PC-3 (cell line): ENCODE results near the gene CALB2. TPM values are rescaled to one million over a fixed set of nuclear protein-coding genes. Genes with fewer than 3 reads are reported as not detected.

Experiments used
- ATAC-seq: fragments of 200-7000 bp; cut with Tn5 transposase; 2 replicates; pipeline ENCODE4 v1.9.1; 2020; ENCODE audit warnings: mild to moderate bottlenecking, moderate library complexity
- BruUV-seq: library from RNA; stranded (reverse); fragments of 400-500 nt; replicated peaks from 2 replicates; lab custom pipeline; 2021; lab: Mats Ljungman, UMichigan
- CTCF ChIA-PET: fragments of 300-600 bp; sonication (Branson Sonifier 250); formaldehyde crosslinking; loops from one replicate; lab custom pipeline; 2022; ENCODE audit warnings: antibody characterized with exemption; lab: Charles Lee
- POLR2A ChIA-PET: fragments of 300-600 bp; sonication (Branson Sonifier 250); formaldehyde crosslinking; loops from one replicate; lab custom pipeline; 2022; ENCODE audit warnings: antibody characterized with exemption; ENCODE audit not compliant: unreplicated experiment; lab: Charles Lee
- DNase-seq: peaks from one replicate; pipeline ENCODE4 v3.0.0-alpha.2; 2015
- H2AFZ ChIP-seq: fragments of 300-600 bp; sonication (generic); 2 replicates; pipeline ENCODE4 v1.6.0; 2016; ENCODE audit warnings: antibody characterized with exemption, low read length
- H3F3A ChIP-seq: fragments of 300-600 bp; sonication (generic); one replicate; pipeline ENCODE4 v1.6.0; 2017; ENCODE audit warnings: antibody characterized with exemption, low read length, control low read depth, mild to moderate bottlenecking; ENCODE audit not compliant: unreplicated experiment
- H3K27ac ChIP-seq: fragments of 300-600 bp; sonication (generic); 2 replicates; pipeline ENCODE4 v1.5.1; 2016; ENCODE audit warnings: mild to moderate bottlenecking, low read length
- H3K27me3 ChIP-seq: fragments of 300-600 bp; sonication (generic); 2 replicates; pipeline ENCODE4 v1.6.1; 2016; ENCODE audit warnings: low read length, mixed read lengths
- H3K36me3 ChIP-seq: fragments of 300-600 bp; sonication (generic); 2 replicates; pipeline ENCODE4 v1.6.1; 2016; ENCODE audit warnings: low read depth, mixed run types, low read length, mixed read lengths
- H3K4me1 ChIP-seq: fragments of 300-600 bp; sonication (generic); 2 replicates; pipeline ENCODE4 v1.5.1; 2016; ENCODE audit warnings: low read length; ENCODE audit not compliant: insufficient read depth
- H3K4me2 ChIP-seq: fragments of 300-600 bp; sonication (generic); 2 replicates; pipeline ENCODE4 v1.6.0; 2016; ENCODE audit warnings: low read length
- H3K4me3 ChIP-seq: fragments of 300-600 bp; sonication (generic); 2 replicates; pipeline ENCODE4 v1.5.1; 2016; ENCODE audit warnings: mild to moderate bottlenecking, low read length, mixed read lengths
- H3K79me2 ChIP-seq: fragments of 300-600 bp; sonication (generic); 2 replicates; pipeline ENCODE4 v1.6.1; 2017; ENCODE audit warnings: low read length, mixed read lengths
- H3K9ac ChIP-seq: fragments of 300-600 bp; sonication (generic); 2 replicates; pipeline ENCODE4 v1.6.0; 2016; ENCODE audit warnings: mild to moderate bottlenecking, low read length
- H3K9me2 ChIP-seq: fragments of 300-600 bp; sonication (generic); replicated peaks from 2 replicates; pipeline ENCODE4 v1.6.1; 2016; ENCODE audit warnings: mixed run types, low read length, mixed read lengths
- H3K9me3 ChIP-seq: fragments of 300-600 bp; sonication (generic); 2 replicates; pipeline ENCODE4 v1.6.1; 2016; ENCODE audit warnings: low read length, mixed read lengths
- H4K20me1 ChIP-seq: fragments of 300-600 bp; sonication (generic); 2 replicates; pipeline ENCODE4 v1.6.1; 2016; ENCODE audit warnings: low read length, mixed read lengths
- EZH2 ChIP-seq: fragments of 300-600 bp; sonication (generic); IDR thresholded peaks from one replicate; pipeline ENCODE4 v1.6.1; 2017; ENCODE audit warnings: antibody characterized with exemption, mild to moderate bottlenecking, low read length; ENCODE audit not compliant: unreplicated experiment
- EZH2phosphoT487 ChIP-seq: fragments of 300-600 bp; sonication (generic); IDR thresholded peaks from 2 replicates; pipeline ENCODE4 v1.6.1; 2018; ENCODE audit warnings: mild to moderate bottlenecking, antibody characterized with exemption, low read length, borderline replicate concordance
- intact Hi-C: fragments of 100-400 bp; cut with micrococcal nuclease; formaldehyde crosslinking; loops from 2 replicates; pipeline ENCODE4 v1.9.0; 2023
- total RNA-seq: library from RNA; depleted of rRNA; stranded (reverse); fragments of >200 nt; gene quantifications from 2 replicates; pipeline ENCODE4 v1.2.3, GENCODE V29; 2014
- TF ChIP-seq, protein P1 (sequence below): fragments of 300-600 bp; sonication (generic); conservative IDR thresholded peaks from 2 replicates; pipeline ENCODE4 v1.5.1; 2017; ENCODE audit warnings: antibody characterized with exemption, low read depth, mild to moderate bottlenecking, low read length

CALB2 gene
- total RNA-seq, 1 experiment from 2014 or later: 0.47 TPM

- ChIA-PET CTCF (interaction anchor here (0.9 kb wide), 1 partner anchor 137 kb away, joined by 4 read pairs; no protein-coding TSS in a partner anchor), POLR2A (no interaction called here)
- Histone ChIP-seq H2AFZ (no peak overlapping the region), H3K4me3 (no peak overlapping the region), H3K36me3 (no peaks in the 10 kb centered on the region), H3K4me2 (no peak overlapping the region), H3K9ac (no peak overlapping the region), H3K4me1 (no peaks in the 10 kb centered on the region), H3F3A (no peaks in the 10 kb centered on the region), H4K20me1 (no peaks in the 10 kb centered on the region), H3K79me2 (no peaks in the 10 kb centered on the region), H3K27me3 (peaks cover 16% of the 10 kb centered on the region), H3K9me2 (no peaks in the 10 kb centered on the region), H3K9me3 (no peaks in the 10 kb centered on the region), H3K27ac (no peak overlapping the region)
- no TSS peak for BruUV-seq
- no peak for TF ChIP-seq EZH2phosphoT487
- TF ChIP-seq, protein P1, sequence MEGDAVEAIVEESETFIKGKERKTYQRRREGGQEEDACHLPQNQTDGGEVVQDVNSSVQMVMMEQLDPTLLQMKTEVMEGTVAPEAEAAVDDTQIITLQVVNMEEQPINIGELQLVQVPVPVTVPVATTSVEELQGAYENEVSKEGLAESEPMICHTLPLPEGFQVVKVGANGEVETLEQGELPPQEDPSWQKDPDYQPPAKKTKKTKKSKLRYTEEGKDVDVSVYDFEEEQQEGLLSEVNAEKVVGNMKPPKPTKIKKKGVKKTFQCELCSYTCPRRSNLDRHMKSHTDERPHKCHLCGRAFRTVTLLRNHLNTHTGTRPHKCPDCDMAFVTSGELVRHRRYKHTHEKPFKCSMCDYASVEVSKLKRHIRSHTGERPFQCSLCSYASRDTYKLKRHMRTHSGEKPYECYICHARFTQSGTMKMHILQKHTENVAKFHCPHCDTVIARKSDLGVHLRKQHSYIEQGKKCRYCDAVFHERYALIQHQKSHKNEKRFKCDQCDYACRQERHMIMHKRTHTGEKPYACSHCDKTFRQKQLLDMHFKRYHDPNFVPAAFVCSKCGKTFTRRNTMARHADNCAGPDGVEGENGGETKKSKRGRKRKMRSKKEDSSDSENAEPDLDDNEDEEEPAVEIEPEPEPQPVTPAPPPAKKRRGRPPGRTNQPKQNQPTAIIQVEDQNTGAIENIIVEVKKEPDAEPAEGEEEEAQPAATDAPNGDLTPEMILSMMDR: no peak
- TF ChIP-seq EZH2: no peak
- DNase-seq: no peak
- intact Hi-C loops: no loop called here
- no peak for ATAC-seq
Observed at GRCh38 chr16:71428883-71429282, 70.4 kb downstream of the CALB2 start.

DNA sequence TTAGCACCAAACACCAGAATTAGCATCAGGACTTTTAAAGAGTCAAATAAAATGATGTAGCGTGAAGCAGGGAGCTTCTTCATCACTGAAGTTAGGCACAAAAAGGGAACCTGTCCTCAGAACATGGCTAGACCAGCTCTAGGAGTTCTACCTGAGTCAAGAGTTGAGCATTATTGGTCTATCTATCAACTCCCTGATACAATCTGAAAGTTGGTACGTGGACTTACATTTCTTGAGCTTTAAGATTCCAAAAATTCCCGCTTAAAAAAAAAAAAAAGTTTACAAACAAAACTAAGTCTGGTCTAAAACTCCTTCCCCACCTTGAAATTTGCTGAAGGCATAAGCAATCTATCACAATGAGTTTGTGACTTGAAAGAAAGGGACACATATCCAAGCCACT lies 71.1 kb downstream of the CALB2 start:
- CTCF ChIA-PET: interaction anchor here (0.9 kb wide), 1 partner anchor 136 kb away, joined by 4 read pairs; no protein-coding TSS in a partner anchor
- Histone ChIP-seq H2AFZ (no peak overlapping the region), H3F3A (no peaks in the 10 kb centered on the region), H3K36me3 (no peaks in the 10 kb centered on the region), H4K20me1 (no peaks in the 10 kb centered on the region), H3K9ac (no peak overlapping the region), H3K4me3 (no peak overlapping the region), H3K4me1 (no peaks in the 10 kb centered on the region), H3K9me2 (no peaks in the 10 kb centered on the region), H3K27me3 (peaks cover 10% of the 10 kb centered on the region), H3K9me3 (no peaks in the 10 kb centered on the region), H3K27ac (no peak overlapping the region), H3K4me2 (no peak overlapping the region), H3K79me2 (no peaks in the 10 kb centered on the region)
- BruUV-seq: no TSS peak
- POLR2A ChIA-PET: no interaction called here
- intact Hi-C loops: no loop called here
- no peak for TF ChIP-seq EZH2
- no peak for TF ChIP-seq EZH2phosphoT487
- TF ChIP-seq, protein P1: no peak
- no peak for ATAC-seq
- no peak for DNase-seq

DNA sequence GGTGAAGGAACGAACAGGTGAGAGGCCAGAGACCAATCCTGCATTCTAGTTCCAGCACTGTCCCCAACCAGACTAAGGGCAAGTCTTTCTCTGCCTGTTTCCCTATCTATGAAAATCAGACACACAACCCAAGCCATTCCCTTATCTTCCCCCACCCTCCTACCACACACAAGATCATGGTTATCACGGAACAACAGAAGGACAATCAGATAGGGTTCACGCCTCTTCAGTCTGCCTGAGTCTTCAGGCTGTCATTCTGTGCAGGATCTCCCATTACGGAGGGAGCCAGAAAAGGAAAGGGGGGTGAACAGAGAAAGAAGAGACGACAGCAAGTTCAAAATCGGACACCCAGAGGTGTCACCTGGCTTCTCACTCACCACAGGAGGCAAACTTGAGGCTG lies 72.2 kb downstream of the CALB2 start:
- H3K79me2 ChIP-seq: no peaks in the 10 kb centered on the region

More for the DNA sequence above, 72.2 kb downstream of the CALB2 start:
- POLR2A ChIA-PET: no interaction called here
- no peaks in the 10 kb centered on the region for H4K20me1 ChIP-seq
- no peak for TF ChIP-seq EZH2
- TF ChIP-seq EZH2phosphoT487: no peak
- TF ChIP-seq, protein P1: no peak
- DNase-seq: no peak
- intact Hi-C loops: no loop called here
- BruUV-seq: no TSS peak
- no peak for ATAC-seq
- no peaks in the 10 kb centered on the region for H3F3A ChIP-seq
- H3K9me2 ChIP-seq: no peaks in the 10 kb centered on the region
- H3K4me3 ChIP-seq: no peak overlapping the region
- no peak overlapping the region for H2AFZ ChIP-seq
- H3K9ac ChIP-seq: no peak overlapping the region
- no peaks in the 10 kb centered on the region for H3K9me3 ChIP-seq
- H3K4me2 ChIP-seq: no peak overlapping the region
- H3K27me3 ChIP-seq: peaks cover 7% of the 10 kb centered on the region
- H3K4me1 ChIP-seq: no peaks in the 10 kb centered on the region
- H3K27ac ChIP-seq: no peak overlapping the region
- H3K36me3 ChIP-seq: no peaks in the 10 kb centered on the region
- CTCF ChIA-PET: no interaction called here
